IMR-90 (cell line): ENCODE results near the gene PACSIN2. TPM values are rescaled to one million over a fixed set of nuclear protein-coding genes. Genes with fewer than 3 reads are reported as not detected.

ENCODE experiments used
- ATAC-seq: fragments of 200-7000 bp; cut with Tn5 transposase; 2 replicates; pipeline ENCODE4 v1.9.1; 2020; ENCODE audit warnings: low read depth, mild to moderate bottlenecking, moderate library complexity
- BruUV-seq: library from RNA; stranded (reverse); fragments of 400-500 nt; replicated peaks from 2 replicates; lab custom pipeline; 2021; lab: Mats Ljungman, UMichigan
- CTCF ChIA-PET: fragments of 300-600 bp; formaldehyde crosslinking; extraction: SDS; loops from one replicate; lab custom pipeline; 2021; ENCODE audit warnings: antibody characterized with exemption; lab: Yijun Ruan, JAX
- POLR2A ChIA-PET: fragments of 300-600 bp; sonication (Branson Sonifier 250); formaldehyde crosslinking; loops from one replicate; lab custom pipeline; 2022; ENCODE audit warnings: antibody characterized with exemption; ENCODE audit not compliant: unreplicated experiment; lab: Charles Lee
- DNase-seq: peaks from one replicate; pipeline ENCODE4 v3.0.0; 2013
- H2AFZ ChIP-seq: replicated peaks from 2 replicates; pipeline ENCODE3; 2013; ENCODE audit warnings: low read length, mild to moderate bottlenecking; ENCODE audit not compliant: poor library complexity
- H2AK5ac ChIP-seq: 2 replicates; pipeline ENCODE4 v1.6.1; 2013; ENCODE audit warnings: low read depth, low read length, inconsistent platforms
- H2AK9ac ChIP-seq: replicated peaks from 2 replicates; pipeline ENCODE3; 2013; ENCODE audit warnings: mild to moderate bottlenecking, low read depth, low read length, moderate library complexity; ENCODE audit not compliant: poor library complexity
- H2BK120ac ChIP-seq: 2 replicates; pipeline ENCODE4 v1.6.1; 2013; ENCODE audit warnings: low read depth, low read length, inconsistent platforms
- H2BK15ac ChIP-seq: 3 replicates; pipeline ENCODE4 v1.6.1; 2013; ENCODE audit warnings: low read depth, low read length, inconsistent platforms
- H2BK20ac ChIP-seq: 2 replicates; pipeline ENCODE4 v1.6.1; 2013; ENCODE audit warnings: low read depth, mild to moderate bottlenecking, inconsistent platforms, low read length, moderate library complexity
- H2BK5ac ChIP-seq: 2 replicates; pipeline ENCODE4 v1.6.1; 2013; ENCODE audit warnings: mild to moderate bottlenecking, low read depth, low read length, inconsistent platforms; ENCODE audit not compliant: poor library complexity, severe bottlenecking
- H3K14ac ChIP-seq: replicated peaks from 2 replicates; pipeline ENCODE4 v1.6.1; 2013; ENCODE audit warnings: low read depth, low read length, inconsistent platforms
- H3K18ac ChIP-seq: 2 replicates; pipeline ENCODE4 v1.6.1; 2013; ENCODE audit warnings: low read depth, low read length, control low read depth
- H3K23ac ChIP-seq: 2 replicates; pipeline ENCODE4 v1.6.1; 2013; ENCODE audit warnings: low read depth, low read length, inconsistent platforms
- H3K27ac ChIP-seq: 2 replicates; pipeline ENCODE4 v1.5.1; 2013; ENCODE audit warnings: mild to moderate bottlenecking, control low read depth, low read length; ENCODE audit not compliant: insufficient read depth
- H3K27me3 ChIP-seq: 2 replicates; pipeline ENCODE4 v1.6.1; 2013; ENCODE audit warnings: low read length; ENCODE audit not compliant: control insufficient read depth, insufficient read depth
- H3K36me3 ChIP-seq: 2 replicates; pipeline ENCODE4 v1.6.1; 2013; ENCODE audit warnings: low read length, mixed read lengths; ENCODE audit not compliant: control insufficient read depth, insufficient read depth
- H3K4ac ChIP-seq: 2 replicates; pipeline ENCODE4 v1.6.1; 2013; ENCODE audit warnings: low read depth, low read length, inconsistent platforms
- H3K4me1 ChIP-seq: 2 replicates; pipeline ENCODE4 v1.6.1; 2013; ENCODE audit warnings: low read length, mixed read lengths; ENCODE audit not compliant: control insufficient read depth, insufficient read depth
- H3K4me2 ChIP-seq: 2 replicates; pipeline ENCODE4 v1.6.1; 2013; ENCODE audit warnings: low read depth, mild to moderate bottlenecking, control low read depth, low read length, moderate library complexity
- H3K4me3 ChIP-seq: 2 replicates; pipeline ENCODE4 v1.5.1; 2013; ENCODE audit warnings: low read depth, mild to moderate bottlenecking, control low read depth, low read length, moderate library complexity; ENCODE audit not compliant: insufficient read depth
- H3K56ac ChIP-seq: 2 replicates; pipeline ENCODE4 v1.6.1; 2013; ENCODE audit warnings: low read length, inconsistent platforms; ENCODE audit not compliant: insufficient read depth; ENCODE audit errors: extremely low read depth
- H3K79me1 ChIP-seq, 2 experiments: 2 replicates each; pipeline ENCODE4 v1.6.1; 2013; ENCODE audit warnings: low read length in 2 of 2, inconsistent platforms in 1 of 2, low read depth in 1 of 2
- H3K9ac ChIP-seq: 2 replicates; pipeline ENCODE4 v1.6.1; 2013; ENCODE audit warnings: low read depth, low read length, control low read depth
- H3K9me1 ChIP-seq: 2 replicates; pipeline ENCODE4 v1.6.1; 2013; ENCODE audit warnings: low read length, inconsistent platforms; ENCODE audit not compliant: insufficient read depth
- H3K9me3 ChIP-seq: 2 replicates; pipeline ENCODE4 v1.6.1; 2013; ENCODE audit warnings: low read length; ENCODE audit not compliant: control insufficient read depth, insufficient read depth
- H4K20me1 ChIP-seq: 2 replicates; pipeline ENCODE4 v1.6.1; 2013; ENCODE audit warnings: low read length, inconsistent platforms; ENCODE audit not compliant: insufficient read depth
- H4K5ac ChIP-seq: 2 replicates; pipeline ENCODE4 v1.6.1; 2013; ENCODE audit warnings: mild to moderate bottlenecking, low read depth, low read length, control low read depth
- H4K8ac ChIP-seq, 2 experiments: 2 replicates each; pipeline ENCODE4 v1.6.1; 2013; ENCODE audit warnings: low read depth in 2 of 2, low read length in 2 of 2, control low read depth in 1 of 2, inconsistent platforms in 1 of 2
- H4K91ac ChIP-seq: 2 replicates; pipeline ENCODE4 v1.6.1; 2013; ENCODE audit warnings: low read depth, low read length, inconsistent platforms; ENCODE audit not compliant: insufficient read depth
- BHLHE40 ChIP-seq: fragments of 150-350 bp; IDR thresholded peaks from 2 replicates; pipeline ENCODE4 v1.6.1; 2016; ENCODE audit warnings: mild to moderate bottlenecking, low read depth, low read length
- CEBPB ChIP-seq: IDR thresholded peaks from 2 replicates; pipeline ENCODE4 v1.6.1; 2012; ENCODE audit warnings: low read depth, low read length, improper control_type of control experiment
- CHD1 ChIP-seq: IDR thresholded peaks from 2 replicates; pipeline ENCODE4 v1.6.1; 2012; ENCODE audit warnings: low read depth, low read length, improper control_type of control experiment
- FOS ChIP-seq: fragments of 150-350 bp; IDR thresholded peaks from 2 replicates; pipeline ENCODE4 v1.6.1; 2016; ENCODE audit warnings: low read depth, low read length
- MAFK ChIP-seq: IDR thresholded peaks from 2 replicates; pipeline ENCODE4 v1.6.1; 2012; ENCODE audit warnings: low read depth, low read length, improper control_type of control experiment
- MAZ ChIP-seq: IDR thresholded peaks from 2 replicates; pipeline ENCODE4 v1.6.1; 2012; ENCODE audit warnings: low read depth, mild to moderate bottlenecking, low read length, improper control_type of control experiment, moderate library complexity, borderline replicate concordance
- MXI1 ChIP-seq: IDR thresholded peaks from 2 replicates; pipeline ENCODE4 v1.6.1; 2012; ENCODE audit warnings: low read depth, mild to moderate bottlenecking, low read length, moderate library complexity, borderline replicate concordance
- NFE2L2 ChIP-seq: fragments of 150-350 bp; IDR thresholded peaks from 2 replicates; pipeline ENCODE4 v1.6.1; 2016; ENCODE audit warnings: low read depth, mild to moderate bottlenecking, low read length
- POLR2A ChIP-seq: IDR thresholded peaks from 2 replicates; pipeline ENCODE4 v1.6.1; 2012; ENCODE audit warnings: mild to moderate bottlenecking, low read depth, low read length
- RAD21 ChIP-seq: IDR thresholded peaks from 2 replicates; pipeline ENCODE4 v1.6.1; 2012; ENCODE audit warnings: low read length, improper control_type of control experiment
- RCOR1 ChIP-seq: IDR thresholded peaks from 2 replicates; pipeline ENCODE4 v1.6.1; 2012; ENCODE audit warnings: mild to moderate bottlenecking, low read length, improper control_type of control experiment; ENCODE audit not compliant: insufficient replicate concordance
- RFX5 ChIP-seq: IDR thresholded peaks from 2 replicates; pipeline ENCODE4 v1.8.0; 2012; ENCODE audit warnings: low read depth, mild to moderate bottlenecking, low read length, moderate library complexity
- SMC3 ChIP-seq: fragments of 150-350 bp; IDR thresholded peaks from 2 replicates; pipeline ENCODE4 v1.6.1; 2016; ENCODE audit warnings: low read depth, mild to moderate bottlenecking, antibody characterized with exemption, low read length, moderate library complexity
- WGBS, 2 experiments: methylation state at CpG; one replicate each; pipeline versions ENCODE4 v1.1.5 to v1.1.7; 2013; ENCODE audit warnings: missing lambda C conversion rate in 2 of 2; ENCODE audit not compliant: insufficient read length in 1 of 2; ENCODE audit errors: extremely low coverage in 2 of 2; 5-methylcytosine and 5-hydroxymethylcytosine counted together
- dilution Hi-C: fragments of 300-500 bp; cut with HindIII; formaldehyde crosslinking; loops from one replicate; pipeline ENCODE4 v1.14.3; 2018; ENCODE audit warnings: low sequenced_read_pairs; ENCODE audit not compliant: unreplicated experiment
- in situ Hi-C: fragments of 300-500 bp; cut with MboI; formaldehyde crosslinking; loops from 3 replicates; pipeline ENCODE4 v1.14.3; 2019; ENCODE audit warnings: low sequenced_read_pairs, inconsistent platforms, mixed read lengths
- intact Hi-C: fragments of 100-400 bp; cut with micrococcal nuclease; formaldehyde crosslinking; loops from 2 replicates; pipeline ENCODE4 v1.10.0; 2022
- polyA plus RNA-seq, 3 experiments: library from polyadenylated mRNA; depleted of rRNA; stranded (reverse); fragments of >200 nt; gene quantifications; 2 replicates each; pipeline ENCODE4 v1.2.3, GENCODE V29; 2012; ENCODE audit warnings: low replicate concordance in 1 of 3
- total RNA-seq: library from RNA; depleted of rRNA; stranded (reverse); fragments of >200 nt; gene quantifications from 2 replicates; pipeline ENCODE4 v1.2.3, GENCODE V29; 2012
- TF ChIP-seq, protein P1 (sequence below): conservative IDR thresholded peaks from 2 replicates; pipeline ENCODE4 v1.5.1; 2012; ENCODE audit warnings: mild to moderate bottlenecking, low read depth, low read length, improper control_type of control experiment
- TF ChIP-seq, protein P2 (sequence below): fragments of 150-350 bp; IDR thresholded peaks from 2 replicates; pipeline ENCODE4 v1.6.1; 2016; ENCODE audit warnings: low read depth, mild to moderate bottlenecking, low read length, moderate library complexity, borderline replicate concordance
- TF ChIP-seq, protein P3 (sequence below): fragments of 150-350 bp; IDR thresholded peaks from 2 replicates; pipeline ENCODE4 v1.6.1; 2017; ENCODE audit warnings: mild to moderate bottlenecking, antibody characterized with exemption, low read length, low read depth

PACSIN2 gene
- total and polyA plus RNA-seq, 2 of the 4 experiments (the other 2 are of a cell fraction): 85.0 to 118 TPM

DNA sequence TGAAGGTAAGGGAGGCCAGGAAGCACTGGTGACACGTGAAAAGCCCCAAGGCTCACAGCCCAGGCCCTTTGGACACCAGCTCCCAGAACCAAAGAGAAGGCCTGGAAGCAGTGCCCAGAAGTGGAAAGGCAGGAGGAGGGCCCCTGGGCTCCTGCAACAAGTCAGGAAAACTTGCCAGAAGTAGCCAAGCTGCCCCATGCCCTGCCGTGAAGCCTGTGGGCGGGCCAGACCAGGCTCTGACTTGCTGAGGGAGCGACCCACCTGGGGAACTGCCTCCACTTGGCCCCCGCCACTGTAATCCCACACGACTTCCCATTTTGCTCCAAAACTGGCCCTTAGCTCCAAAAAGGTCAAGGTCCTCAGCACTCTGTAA, 106.6 kb downstream of the PACSIN2 start:
- Histone ChIP-seq H2BK5ac (no peak overlapping the region), H3K14ac (no peak overlapping the region), H4K5ac (no peak overlapping the region), H3K4me1 (peaks cover 15% of the 10 kb centered on the region), H2BK15ac (no peak overlapping the region), H3K27ac (no peak overlapping the region), H2AK9ac (no peak overlapping the region), H2BK20ac (no peak overlapping the region), H3K18ac (no peak overlapping the region), H3K9me3 (no peaks in the 10 kb centered on the region), H2AK5ac (no peak overlapping the region), H3K27me3 (no peaks in the 10 kb centered on the region), H3K4ac (no peak overlapping the region), H3K56ac (no peak overlapping the region), H3K36me3 (peaks cover 16% of the 10 kb centered on the region), H3K9me1 (peaks cover 34% of the 10 kb centered on the region), H3K9ac (no peak overlapping the region), H4K20me1 (peaks cover 75% of the 10 kb centered on the region), H4K91ac (no peak overlapping the region), H2BK120ac (no peak overlapping the region), H2AFZ (no peak overlapping the region), H3K4me2 (no peak overlapping the region), H3K4me3 (no peak overlapping the region), H3K79me1 (peaks cover 61 to 94% of the 10 kb centered on the region in 2 experiments), H4K8ac (no peak overlapping the region), H3K23ac (no peak overlapping the region)
- ATAC-seq (no peak), DNase-seq (no peak)
- 91% methylated on average over 4 of the region's 6 CpGs; no CpG with 5 or more reads in 1 of the 2 experiments for WGBS, 2 experiments
- in situ Hi-C loops (no loop called here), dilution Hi-C loops (no loop called here), intact Hi-C loops (no loop called here)
- CTCF ChIA-PET: no interaction called here
- no peak for TF ChIP-seq SMC3
- no peak for TF ChIP-seq MAZ
- TF ChIP-seq NFE2L2: no peak
- TF ChIP-seq, protein P1, sequence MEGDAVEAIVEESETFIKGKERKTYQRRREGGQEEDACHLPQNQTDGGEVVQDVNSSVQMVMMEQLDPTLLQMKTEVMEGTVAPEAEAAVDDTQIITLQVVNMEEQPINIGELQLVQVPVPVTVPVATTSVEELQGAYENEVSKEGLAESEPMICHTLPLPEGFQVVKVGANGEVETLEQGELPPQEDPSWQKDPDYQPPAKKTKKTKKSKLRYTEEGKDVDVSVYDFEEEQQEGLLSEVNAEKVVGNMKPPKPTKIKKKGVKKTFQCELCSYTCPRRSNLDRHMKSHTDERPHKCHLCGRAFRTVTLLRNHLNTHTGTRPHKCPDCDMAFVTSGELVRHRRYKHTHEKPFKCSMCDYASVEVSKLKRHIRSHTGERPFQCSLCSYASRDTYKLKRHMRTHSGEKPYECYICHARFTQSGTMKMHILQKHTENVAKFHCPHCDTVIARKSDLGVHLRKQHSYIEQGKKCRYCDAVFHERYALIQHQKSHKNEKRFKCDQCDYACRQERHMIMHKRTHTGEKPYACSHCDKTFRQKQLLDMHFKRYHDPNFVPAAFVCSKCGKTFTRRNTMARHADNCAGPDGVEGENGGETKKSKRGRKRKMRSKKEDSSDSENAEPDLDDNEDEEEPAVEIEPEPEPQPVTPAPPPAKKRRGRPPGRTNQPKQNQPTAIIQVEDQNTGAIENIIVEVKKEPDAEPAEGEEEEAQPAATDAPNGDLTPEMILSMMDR: no peak
- no peak for TF ChIP-seq CEBPB
- no peak for TF ChIP-seq RAD21
- TF ChIP-seq MAFK: no peak
- TF ChIP-seq RCOR1: no peak
- TF ChIP-seq BHLHE40: no peak
- TF ChIP-seq, protein P2, sequence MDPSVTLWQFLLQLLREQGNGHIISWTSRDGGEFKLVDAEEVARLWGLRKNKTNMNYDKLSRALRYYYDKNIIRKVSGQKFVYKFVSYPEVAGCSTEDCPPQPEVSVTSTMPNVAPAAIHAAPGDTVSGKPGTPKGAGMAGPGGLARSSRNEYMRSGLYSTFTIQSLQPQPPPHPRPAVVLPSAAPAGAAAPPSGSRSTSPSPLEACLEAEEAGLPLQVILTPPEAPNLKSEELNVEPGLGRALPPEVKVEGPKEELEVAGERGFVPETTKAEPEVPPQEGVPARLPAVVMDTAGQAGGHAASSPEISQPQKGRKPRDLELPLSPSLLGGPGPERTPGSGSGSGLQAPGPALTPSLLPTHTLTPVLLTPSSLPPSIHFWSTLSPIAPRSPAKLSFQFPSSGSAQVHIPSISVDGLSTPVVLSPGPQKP: no peak
- no peak for TF ChIP-seq MXI1
- no peak for TF ChIP-seq FOS
- no peak for TF ChIP-seq RFX5
- no peak for TF ChIP-seq POLR2A
- TF ChIP-seq CHD1: no peak
- TF ChIP-seq, protein P3, sequence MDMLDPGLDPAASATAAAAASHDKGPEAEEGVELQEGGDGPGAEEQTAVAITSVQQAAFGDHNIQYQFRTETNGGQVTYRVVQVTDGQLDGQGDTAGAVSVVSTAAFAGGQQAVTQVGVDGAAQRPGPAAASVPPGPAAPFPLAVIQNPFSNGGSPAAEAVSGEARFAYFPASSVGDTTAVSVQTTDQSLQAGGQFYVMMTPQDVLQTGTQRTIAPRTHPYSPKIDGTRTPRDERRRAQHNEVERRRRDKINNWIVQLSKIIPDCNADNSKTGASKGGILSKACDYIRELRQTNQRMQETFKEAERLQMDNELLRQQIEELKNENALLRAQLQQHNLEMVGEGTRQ: no peak
- POLR2A ChIA-PET: no interaction called here
- no TSS peak for BruUV-seq
